GM19043 (cell line): ENCODE results near the gene RAB11FIP2.

Source experiments
- ATAC-seq: cut with Tn5 transposase; IDR thresholded peaks from one replicate; pipeline ENCODE4 v1.9.1; 2021; ENCODE audit warnings: low read depth; ENCODE audit not compliant: unreplicated experiment

The RAB11FIP2 gene

DNA sequence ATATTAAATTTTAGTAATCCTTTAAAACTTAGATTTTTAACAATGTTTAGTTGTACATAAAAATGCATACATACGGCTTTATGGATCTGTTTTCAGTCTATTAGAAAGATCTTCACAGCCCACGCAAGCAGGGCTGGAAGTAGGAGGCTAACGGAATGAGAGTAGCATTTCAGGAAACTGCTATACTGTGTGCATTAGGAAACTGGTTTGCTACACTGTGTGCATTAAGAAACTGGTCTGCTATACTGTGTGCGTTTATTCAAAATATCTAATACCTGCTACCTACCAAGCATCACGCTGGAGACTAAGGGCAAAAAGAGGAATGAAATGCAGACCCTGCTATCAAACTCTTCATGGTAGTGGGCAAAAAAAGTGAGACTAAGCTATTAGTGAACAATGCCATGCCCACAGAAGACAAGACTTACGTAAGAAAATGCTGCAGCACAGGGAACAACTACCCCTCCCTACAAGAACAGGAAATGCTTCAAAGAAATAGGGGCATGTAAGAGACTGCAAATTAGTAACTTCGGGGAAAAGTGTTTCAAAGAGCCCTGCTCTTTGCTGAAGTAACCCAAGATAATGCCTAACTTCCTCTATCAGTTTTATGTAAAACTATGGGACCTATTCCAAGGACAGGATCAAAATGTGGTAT, 11.3 kb downstream of the RAB11FIP2 start:
- no peak for ATAC-seq

DNA sequence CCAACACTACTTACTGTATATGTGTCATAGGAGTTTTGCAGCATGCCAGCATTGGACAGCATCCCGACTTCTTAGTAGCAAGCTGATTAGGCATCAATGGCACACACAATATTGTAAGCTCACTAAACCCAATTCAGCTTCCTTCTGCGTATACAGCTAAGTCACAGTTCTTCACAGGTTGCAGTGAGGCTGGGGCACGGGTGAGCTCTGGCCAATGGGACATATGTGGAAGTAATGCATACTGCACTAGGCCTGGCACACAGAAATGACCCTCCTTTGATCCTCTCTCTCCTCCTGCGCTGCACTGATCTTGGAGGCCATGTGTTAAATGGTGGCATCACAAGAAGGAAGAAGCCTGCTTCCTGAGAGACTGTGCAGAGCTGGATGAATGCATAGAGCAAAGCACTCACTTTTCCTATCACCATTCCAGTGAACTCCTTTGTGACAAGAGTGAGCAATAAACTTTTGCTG, 11.9 kb downstream of the RAB11FIP2 start:
- ATAC-seq = no peak

DNA sequence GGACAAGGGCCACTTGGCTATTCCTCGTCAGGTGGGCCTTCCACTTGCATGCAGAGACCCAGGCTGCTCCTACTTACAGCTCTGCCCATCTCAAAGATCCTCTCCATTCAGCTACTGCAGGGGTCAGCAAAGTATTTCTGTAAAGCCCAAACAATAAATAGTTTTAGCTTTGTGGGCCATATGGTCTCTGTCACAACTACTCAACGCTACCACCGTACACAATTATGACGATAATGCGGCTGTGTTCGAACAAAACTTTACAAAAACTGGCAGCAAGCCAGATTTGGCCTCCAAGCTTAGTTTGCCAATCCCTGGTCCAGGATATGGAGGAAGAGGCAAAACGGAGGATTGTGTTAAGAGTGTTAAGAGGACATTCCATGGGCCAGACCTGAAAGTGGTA, 12.8 kb downstream of the RAB11FIP2 start:
- ATAC-seq = no peak

DNA sequence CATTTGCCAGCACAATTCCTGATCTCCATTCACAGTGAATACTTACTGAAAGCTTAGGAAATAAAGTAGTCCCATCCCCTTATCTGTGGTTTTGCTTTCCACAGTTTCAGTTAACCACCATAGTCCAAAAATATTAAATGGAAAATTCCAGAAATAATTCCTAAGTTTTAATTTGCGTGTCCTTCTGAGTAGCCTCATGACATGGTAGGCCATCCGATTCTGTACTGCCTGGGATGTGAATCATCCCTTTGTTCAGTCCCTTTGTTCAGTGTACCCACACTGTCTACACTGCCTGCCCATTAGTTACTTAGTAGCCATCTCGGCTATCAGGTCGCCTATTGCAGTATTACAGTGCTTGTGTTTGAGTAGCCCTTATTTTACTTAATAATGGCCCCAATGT, 14.2 kb downstream of the RAB11FIP2 start:
- ATAC-seq = no peak

DNA sequence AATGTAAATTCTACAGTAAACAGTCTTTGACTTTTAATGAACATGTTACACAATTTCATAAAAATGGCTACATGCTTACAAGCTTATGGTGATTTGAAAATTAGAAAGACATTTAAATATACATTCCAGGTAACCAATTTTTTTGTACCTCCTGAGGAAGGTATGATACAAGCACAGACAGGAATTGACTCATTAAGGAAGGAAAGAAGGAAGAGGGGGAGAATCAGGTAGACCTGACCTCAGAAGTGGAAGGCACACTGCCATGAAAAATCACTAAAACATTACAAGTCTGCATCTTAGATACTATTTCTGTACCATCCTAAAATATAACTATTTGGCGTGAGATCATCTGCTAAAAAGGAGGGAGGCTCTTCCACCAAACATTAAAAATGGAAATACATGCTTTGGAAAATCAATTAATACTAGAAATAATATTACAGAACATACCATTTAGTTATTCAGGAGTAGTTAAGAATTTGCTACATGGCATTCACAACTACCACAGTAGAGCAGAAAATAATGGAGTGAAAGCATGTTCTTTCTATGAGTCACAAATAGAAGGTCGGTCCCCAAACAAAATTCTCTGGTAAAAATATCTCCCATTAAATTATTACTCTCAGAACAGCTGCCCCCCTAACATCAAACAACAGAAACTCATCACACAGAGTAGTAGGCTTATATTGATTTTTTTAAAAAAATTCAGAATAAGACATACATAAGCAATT, 15.2 kb downstream of the RAB11FIP2 start:
- ATAC-seq = no peak

DNA sequence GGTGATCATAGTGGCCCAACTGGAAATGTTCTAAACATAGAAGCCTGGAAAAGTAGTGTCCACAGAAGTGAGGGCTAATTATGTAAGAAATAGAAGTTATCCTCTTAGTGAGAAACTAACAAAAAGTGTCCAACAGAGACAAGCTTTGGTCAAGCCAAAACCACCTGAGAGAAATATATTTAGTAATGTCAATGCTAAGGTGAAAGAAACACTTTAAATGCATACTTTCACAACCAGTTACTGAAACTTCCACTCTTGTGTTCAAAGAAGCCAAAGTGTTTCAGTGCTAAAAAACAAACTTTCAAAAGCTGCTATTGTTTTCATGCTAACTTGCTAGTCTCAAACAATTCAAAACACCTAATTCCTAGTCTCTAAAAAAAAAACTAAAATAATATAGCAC, 18.1 kb downstream of the RAB11FIP2 start:
- peak; percentile 96 for ATAC-seq

DNA sequence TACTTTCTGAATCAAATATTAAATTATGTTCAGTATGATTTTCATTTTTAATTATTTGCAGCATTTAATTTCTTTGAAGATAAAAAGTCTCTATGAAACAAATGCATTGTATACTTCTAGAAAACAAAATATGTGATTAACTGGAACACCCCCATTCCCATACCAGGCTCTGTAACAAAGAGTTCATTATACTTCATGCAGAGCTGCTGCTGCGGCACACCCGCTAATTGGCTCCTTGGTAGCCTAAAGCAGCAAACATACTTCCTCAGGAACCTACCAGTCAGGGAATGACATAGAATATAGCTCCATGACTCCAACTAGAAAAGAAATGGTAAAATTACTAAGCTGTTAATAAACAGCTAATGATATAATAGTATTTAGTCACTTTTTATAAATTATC, 19.3 kb downstream of the RAB11FIP2 start:
- no peak for ATAC-seq

DNA sequence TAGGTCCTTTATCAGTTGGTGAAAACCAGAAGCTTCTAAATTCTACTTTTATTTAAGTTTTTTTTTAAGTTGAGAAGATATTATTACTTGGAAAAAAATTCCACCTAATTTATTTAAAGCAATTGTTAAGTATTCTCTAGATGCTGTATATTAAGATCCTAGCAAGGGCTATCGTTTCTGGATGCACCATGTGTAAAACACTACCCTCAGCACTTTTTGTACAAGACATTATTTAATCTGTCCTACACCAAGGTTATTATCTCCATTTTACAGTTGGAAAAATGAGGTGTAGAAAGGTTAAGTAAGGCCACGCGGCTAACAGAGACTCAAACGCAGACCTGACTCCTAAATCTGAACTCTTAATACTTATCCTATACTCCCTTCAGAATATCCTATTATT, 19.8 kb downstream of the RAB11FIP2 start:
- no peak for ATAC-seq

DNA sequence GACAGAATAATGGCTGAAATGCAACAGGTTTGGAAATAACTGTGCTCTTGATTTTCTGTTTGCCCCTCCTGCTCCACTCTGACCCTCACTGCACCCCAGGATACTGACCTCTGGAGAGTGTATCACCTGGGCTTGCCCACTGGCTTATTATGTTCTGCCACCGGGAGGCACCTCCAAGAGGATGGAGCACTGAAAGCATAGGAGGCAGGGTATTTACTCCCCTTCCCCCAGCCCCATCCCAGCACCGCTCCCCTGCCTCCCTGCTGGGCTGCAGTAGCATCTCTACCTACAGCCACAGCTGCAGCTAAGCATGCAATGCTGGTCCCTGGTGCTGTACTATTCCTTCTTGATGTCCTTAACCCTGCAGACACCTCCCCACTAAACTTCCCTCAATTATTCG, 26.4 kb downstream of the RAB11FIP2 start:
- no peak for ATAC-seq

DNA sequence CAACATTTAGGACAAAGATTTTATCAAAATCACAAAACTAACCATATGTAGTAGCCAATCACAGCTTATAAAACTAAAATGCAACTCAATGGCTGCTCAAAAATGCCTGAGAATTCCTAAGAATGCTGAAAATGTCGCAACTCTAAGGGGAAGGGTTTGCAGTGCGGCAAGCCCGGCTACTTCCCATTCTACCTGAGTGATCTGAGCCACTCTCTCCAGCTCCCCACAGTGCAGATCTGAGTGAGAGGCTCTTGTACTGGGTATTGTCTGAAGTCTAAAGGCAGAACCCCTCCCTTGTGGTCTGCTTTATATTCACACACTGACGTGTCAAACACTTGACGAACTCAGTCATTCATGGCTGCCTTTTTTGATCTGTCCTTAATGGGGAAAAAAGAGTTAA, 28.9 kb downstream of the RAB11FIP2 start:
- no peak for ATAC-seq

DNA sequence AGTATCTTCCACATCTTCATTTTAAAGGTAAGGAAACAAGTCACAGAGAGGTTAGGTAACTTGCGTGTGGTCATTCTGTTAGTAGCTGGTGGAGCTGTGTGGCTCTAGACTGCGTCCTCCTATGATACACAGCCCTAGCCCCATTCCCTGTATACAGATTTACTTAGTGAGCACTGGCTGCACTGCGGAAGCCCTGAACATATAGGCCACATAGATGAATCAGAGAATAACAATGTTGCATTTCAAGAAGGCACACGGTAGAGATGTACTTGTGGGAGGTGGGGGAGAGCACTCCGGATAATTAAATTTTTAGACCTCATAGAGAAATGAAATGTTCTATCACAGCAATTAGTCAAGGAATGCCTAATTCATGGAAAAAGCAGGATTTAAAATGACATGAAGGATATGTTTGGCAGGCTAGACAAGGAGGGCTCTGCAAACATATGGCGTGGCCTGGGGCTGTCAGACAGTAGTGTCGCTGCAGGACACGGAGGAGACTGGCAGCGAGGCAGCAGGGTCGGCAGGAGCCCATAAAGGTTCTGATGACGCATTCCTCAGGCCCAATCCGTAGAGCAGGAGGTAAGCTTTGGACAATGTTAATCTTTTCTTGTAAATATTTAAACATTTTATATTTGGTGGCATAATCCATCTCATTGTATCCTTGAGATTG, 29.5 kb downstream of the RAB11FIP2 start:
- ATAC-seq = no peak

DNA sequence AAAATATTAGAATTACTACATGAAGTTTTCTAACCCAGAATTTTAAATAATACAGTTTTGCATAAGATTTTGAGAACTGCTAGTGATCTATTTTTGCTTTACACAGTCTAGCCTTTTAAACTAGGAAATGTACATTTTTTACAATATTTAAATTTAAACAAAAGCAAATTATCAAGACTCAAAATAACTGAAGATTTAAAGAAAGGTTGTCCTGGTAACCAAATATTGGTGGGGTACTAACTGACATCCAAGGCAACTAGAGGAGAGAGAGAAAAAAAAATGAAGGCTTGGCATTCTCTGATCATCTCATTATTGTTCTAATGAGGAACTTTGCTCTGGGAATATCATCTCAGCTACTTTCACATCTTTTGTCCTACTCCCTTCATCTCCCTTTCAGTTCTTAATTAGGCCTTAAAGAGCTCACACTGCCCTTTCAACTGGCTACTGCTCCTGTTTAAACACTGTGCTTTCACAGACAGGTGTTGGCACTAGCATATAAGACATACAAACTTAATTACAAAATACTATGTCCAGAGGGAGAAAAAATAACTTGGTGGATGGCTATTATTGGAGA, 33.7 kb downstream of the RAB11FIP2 start:
- no peak for ATAC-seq

DNA sequence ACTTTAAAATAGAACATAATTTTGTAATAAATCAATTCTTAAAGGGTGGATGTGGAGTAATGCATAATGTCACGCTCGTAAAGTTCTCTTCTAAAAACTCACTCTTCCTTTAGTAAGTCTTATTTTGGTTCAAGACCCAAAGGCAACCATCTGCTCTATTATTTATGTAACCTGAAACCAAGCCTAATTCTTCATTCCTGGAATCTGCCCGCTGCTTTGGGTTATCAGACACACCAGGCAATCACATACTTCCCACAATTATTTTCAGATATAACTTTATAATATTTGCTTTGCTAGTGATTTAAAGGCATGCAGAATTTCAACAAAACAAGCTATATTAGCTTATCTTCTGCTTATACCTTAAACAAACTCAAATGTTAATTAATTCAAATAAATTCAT, 39.0 kb downstream of the RAB11FIP2 start:
- no peak for ATAC-seq

DNA sequence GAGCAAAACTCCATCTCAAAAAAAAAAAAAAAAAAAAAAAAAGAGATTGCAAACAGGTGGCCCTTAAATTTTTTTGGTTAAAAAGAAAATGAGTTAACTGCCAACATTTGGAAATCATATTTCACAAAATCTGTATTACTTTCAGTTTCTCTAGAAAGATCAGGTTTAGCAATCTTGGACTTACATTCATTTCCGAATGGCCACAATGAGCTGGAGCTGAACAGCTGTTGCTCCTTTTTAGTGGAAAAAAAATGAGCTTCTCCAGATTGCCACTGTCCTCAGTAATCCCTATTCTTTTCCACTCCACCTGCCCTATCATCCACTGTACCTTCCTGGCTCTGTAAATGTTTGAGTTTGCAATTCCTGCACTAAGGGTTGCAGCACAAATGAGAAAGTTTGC, 43.6 kb downstream of the RAB11FIP2 start:
- no peak for ATAC-seq

DNA sequence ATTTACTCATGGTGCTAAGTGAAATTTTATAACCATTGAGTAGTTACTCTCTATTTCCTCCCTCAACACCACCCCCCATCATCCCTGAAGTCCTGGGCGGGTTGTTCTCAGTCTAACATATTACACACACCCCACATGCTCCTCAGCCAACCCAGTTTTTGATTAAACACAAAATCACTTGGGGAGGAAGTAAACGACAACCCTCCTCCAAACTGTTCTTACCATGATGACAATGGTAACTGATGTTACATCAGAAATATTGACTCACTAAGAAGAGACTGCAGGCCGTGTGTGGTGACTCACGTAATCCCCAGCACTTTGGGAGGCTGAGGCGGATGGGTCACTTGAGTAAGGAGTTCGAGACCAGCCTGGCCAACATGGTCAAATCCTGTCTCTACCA, 44.2 kb downstream of the RAB11FIP2 start:
- ATAC-seq = no peak

DNA sequence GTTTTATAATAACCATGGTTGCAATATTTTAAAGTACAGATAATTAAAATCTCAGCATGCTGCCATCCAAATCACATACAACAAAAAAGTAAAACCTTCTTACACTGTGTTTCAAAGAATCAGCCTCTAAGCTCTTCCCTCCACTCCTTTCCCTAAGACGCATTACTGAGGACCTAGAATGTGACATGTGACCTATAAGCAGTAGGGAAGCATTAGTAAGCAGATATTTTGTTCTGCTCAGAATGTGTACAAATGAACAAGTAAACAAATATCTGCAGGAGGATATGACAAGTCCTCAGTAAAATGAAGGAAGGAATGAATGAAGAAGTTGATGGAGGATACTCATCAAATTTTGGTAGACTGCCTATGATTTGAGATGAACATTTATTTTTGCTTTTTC, 49.1 kb downstream of the RAB11FIP2 start:
- ATAC-seq = no peak

DNA sequence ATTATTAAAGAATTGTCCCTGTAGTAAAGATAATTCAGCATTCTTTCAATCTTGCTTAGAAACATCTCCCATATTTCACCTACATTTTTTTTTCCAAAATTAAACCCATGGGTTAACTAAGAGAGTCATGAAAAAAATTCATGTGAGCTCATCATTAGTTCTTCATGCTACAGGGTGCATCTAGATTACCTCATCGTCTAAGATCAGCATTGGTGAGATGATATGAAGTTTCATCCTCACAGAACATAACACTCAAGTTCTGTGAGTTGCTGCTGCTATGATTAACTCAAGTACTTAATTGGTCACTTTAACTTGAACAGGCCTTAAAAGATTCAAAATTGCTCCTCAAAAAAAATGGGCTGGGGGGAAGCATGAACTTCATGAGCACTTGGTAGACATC, 50.0 kb downstream of the RAB11FIP2 start:
- no peak for ATAC-seq

DNA sequence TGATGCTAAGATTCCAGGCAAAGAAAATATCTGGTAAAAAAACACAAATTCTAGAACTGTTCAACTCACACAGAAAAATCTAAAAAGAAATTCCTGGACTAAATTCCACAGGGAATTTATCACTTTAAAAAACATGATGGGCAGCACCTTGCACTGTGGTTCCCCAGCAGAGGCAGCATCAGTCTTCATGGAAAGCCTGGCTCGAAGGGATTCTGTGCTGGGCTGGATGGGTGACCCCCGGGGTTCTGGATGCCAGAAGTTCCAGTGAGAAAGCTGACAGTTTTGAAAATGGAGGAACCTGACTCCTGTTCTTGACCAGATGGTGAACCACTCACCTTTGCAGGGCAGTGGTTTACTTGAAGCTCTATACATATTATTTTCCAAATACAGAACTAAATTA, 52.0 kb downstream of the RAB11FIP2 start:
- ATAC-seq = no peak

DNA sequence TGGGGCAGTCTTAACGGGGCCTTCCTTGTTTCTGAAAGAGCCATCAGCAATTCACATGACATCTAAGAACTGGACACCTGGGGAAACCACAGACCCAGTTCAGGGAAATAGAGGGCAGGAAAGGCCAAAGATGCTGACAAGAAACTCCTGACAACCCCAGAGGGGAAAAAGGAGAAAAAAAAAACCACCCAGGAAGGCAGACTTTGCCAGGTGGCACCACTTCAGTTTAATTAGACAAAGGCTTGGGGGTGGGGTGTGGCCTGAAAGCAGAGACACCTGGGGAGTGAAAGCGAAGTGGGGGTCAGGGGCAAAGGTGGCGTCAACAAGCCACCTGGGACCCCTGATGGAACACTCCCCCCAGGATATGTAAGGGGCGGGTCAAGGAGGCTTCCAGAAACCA, 53.6 kb downstream of the RAB11FIP2 start:
- ATAC-seq = no peak

DNA sequence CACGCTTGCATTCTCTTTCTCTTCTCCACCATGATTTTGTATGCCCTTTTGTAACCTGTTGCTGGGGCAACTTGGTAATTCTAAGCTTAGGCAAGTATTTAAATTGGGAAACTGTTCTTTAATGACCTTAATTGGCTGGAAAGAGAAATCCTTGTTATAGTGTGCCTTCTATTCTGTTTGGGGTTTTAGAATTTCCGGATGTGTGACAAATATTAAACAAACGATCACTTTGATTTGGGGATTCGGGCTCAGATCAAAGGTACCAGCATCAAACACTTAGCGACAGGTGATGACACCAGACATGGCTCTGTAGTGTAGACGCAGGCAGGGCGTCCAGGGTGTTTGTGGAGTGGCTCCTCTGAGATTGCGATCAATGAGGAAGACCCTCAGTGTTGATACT, 55.0 kb downstream of the RAB11FIP2 start:
- no peak for ATAC-seq

DNA sequence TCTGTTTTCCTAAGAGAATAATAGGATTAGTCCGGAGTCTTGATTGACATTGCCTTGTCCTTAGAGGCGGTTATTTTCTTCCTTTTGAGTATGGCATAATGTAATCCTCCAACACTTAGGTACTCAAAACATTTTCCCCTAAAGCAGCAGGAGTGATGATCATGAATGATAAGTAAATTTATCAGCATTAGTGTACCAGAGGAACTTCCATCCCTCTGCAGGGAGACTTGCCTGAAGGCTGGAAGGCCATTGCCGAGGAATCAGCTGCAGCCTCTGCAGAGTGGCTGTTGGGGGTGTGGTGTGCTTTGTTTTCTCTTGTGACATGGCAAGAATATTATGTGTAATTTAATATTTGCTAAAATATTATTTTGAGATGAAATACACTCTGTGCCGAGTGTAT, 56.8 kb downstream of the RAB11FIP2 start:
- ATAC-seq = no peak

DNA sequence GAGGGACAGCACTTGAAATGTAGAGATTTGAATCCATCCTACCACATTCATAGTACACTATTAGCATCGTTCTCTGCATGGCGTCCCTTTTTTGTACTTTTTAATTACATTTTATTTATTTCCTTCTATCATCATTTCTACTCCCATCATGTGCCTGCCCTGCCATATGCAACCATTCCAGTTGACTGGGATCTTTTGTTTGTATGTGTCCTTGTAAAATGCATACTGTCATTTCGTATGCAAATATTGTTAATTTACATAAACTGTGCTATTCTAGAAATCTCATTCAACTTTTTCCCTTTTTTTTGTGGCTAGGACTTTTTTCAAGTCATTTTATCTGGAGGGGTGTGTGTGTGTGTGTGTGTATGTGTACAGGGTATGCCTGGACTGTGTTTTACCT, 57.9 kb downstream of the RAB11FIP2 start:
- ATAC-seq = no peak
